Mucosa of descending colon (tissue), 3 donors: ENCODE results near the gene ADAM12. TPM values are rescaled to one million over a fixed set of nuclear protein-coding genes. Genes with fewer than 3 reads are reported as not detected.

Experiments used
- ATAC-seq: fragments of 200-7000 bp; cut with Tn5 transposase; one replicate; pipeline ENCODE4 v1.9.1; 2020; ENCODE audit warnings: mild to moderate bottlenecking, moderate library complexity
- DNase-seq, 3 donors: peaks; one replicate each; pipeline ENCODE4 v3.0.0-alpha.2; 2020
- H3K36me3 ChIP-seq: fragments of 200-600 bp; one replicate; pipeline ENCODE4 v1.8.0; 2021; ENCODE audit warnings: low read depth, mild to moderate bottlenecking
- H3K4me1 ChIP-seq: fragments of 200-600 bp; one replicate; pipeline ENCODE4 v1.8.0; 2021; ENCODE audit warnings: low read depth, mild to moderate bottlenecking
- H3K4me3 ChIP-seq: fragments of 200-600 bp; one replicate; pipeline ENCODE4 v1.8.0; 2021; ENCODE audit warnings: mild to moderate bottlenecking
- H3K9me3 ChIP-seq: fragments of 200-600 bp; one replicate; pipeline ENCODE4 v1.8.0; 2021; ENCODE audit warnings: mild to moderate bottlenecking
- CTCF ChIP-seq: fragments of 200-600 bp; IDR thresholded peaks from one replicate; pipeline ENCODE4 v1.8.0; 2022; ENCODE audit warnings: antibody characterized with exemption, mild to moderate bottlenecking
- intact Hi-C, 2 donors: fragments of 100-400 bp; cut with DNase I in 1 of 2; cut with micrococcal nuclease in 1 of 2; formaldehyde crosslinking; loops; one replicate each; pipeline versions ENCODE4 v1.11.0 to v1.11.1; 2022; cut with DNase I, micrococcal nuclease
- total RNA-seq, 3 donors: library from RNA; stranded (reverse); fragmentation: NEBNext Ultra II Directional in 2 of 3; extraction: Animal tissue kit (Norgen Biotek cat#: 25700) in 2 of 3; gene quantifications; one replicate each; pipeline versions ENCODE4 v1.2.1 to v1.2.4, GENCODE V29; 2021 to 2023
- donor health status: DM: no; HTN: no; CAD: no; lungs with moderate emphysema.
- donor health status: DM: no; HTN: no; CAD: no.
- donor health status: DM: no; HTN: yes; CAD: no.

ADAM12 gene
- total RNA-seq, 3 donors from 2014 or later = 0.20 to 0.89 (median 0.66) TPM

GRCh38 chr10:126110489-126111180 is 277.6 kb downstream of the ADAM12 start:
- intact Hi-C loops = no loop called here
- no peaks in the 10 kb centered on the region for H3K4me1 ChIP-seq
- no peaks in the 10 kb centered on the region for H3K9me3 ChIP-seq
- no peaks in the 10 kb centered on the region for H3K36me3 ChIP-seq
- ATAC-seq = no peak
- TF ChIP-seq CTCF = no peak
- no peak for DNase-seq
- no peak overlapping the region for H3K4me3 ChIP-seq

- Histone ChIP-seq H3K4me3 (no peak overlapping the region), H3K36me3 (no peaks in the 10 kb centered on the region), H3K9me3 (no peaks in the 10 kb centered on the region), H3K4me1 (no peaks in the 10 kb centered on the region)
- DNase-seq (no peak), ATAC-seq (no peak)
- intact Hi-C loops = no loop called here
- no peak for TF ChIP-seq CTCF
Observed at GRCh38 chr10:126109893-126110292, 278.4 kb downstream of the ADAM12 start.

GRCh38 chr10:126108693-126109092 is 279.6 kb downstream of the ADAM12 start:
- Histone ChIP-seq H3K4me1 (no peaks in the 10 kb centered on the region), H3K9me3 (no peaks in the 10 kb centered on the region), H3K4me3 (no peak overlapping the region), H3K36me3 (no peaks in the 10 kb centered on the region)
- intact Hi-C loops = no loop called here
- no peak for TF ChIP-seq CTCF
- DNase-seq (no peak), ATAC-seq (no peak)

GRCh38 chr10:126104767-126105166 is 283.5 kb downstream of the ADAM12 start:
- no peak overlapping the region for H3K4me3 ChIP-seq
- H3K9me3 ChIP-seq = no peaks in the 10 kb centered on the region
- DNase-seq (peak in 1 of 3 donors; percentile 9), ATAC-seq (no peak)
- intact Hi-C loops = no loop called here
- no peak for TF ChIP-seq CTCF
- no peaks in the 10 kb centered on the region for H3K4me1 ChIP-seq
- H3K36me3 ChIP-seq = no peaks in the 10 kb centered on the region

- intact Hi-C loops = no loop called here
- Histone ChIP-seq H3K36me3 (no peaks in the 10 kb centered on the region), H3K4me1 (no peaks in the 10 kb centered on the region), H3K4me3 (no peak overlapping the region), H3K9me3 (no peaks in the 10 kb centered on the region)
- no peak for TF ChIP-seq CTCF
- ATAC-seq (no peak), DNase-seq (no peak)
Observed at GRCh38 chr10:126102636-126103035, 285.6 kb downstream of the ADAM12 start.
